GM12864 (cell line): ENCODE measurements around the gene LMO3.

ENCODE experiments used
- DNase-seq: peaks from one replicate; pipeline ENCODE4 v3.0.0-alpha.2; 2011; ENCODE audit warnings: low read depth
- H3K4me3 ChIP-seq: 2 replicates; pipeline ENCODE4 v1.5.1; 2011; ENCODE audit warnings: mild to moderate bottlenecking, low read depth, low read length, control low read depth
- TF ChIP-seq, protein P1 (sequence below): IDR thresholded peaks from 2 replicates; pipeline ENCODE4 v1.5.1; 2011; ENCODE audit warnings: low read depth, mild to moderate bottlenecking, moderate library complexity, low read length, control low read depth, inconsistent platforms; ENCODE audit errors: missing control alignments

Gene LMO3

DNA sequence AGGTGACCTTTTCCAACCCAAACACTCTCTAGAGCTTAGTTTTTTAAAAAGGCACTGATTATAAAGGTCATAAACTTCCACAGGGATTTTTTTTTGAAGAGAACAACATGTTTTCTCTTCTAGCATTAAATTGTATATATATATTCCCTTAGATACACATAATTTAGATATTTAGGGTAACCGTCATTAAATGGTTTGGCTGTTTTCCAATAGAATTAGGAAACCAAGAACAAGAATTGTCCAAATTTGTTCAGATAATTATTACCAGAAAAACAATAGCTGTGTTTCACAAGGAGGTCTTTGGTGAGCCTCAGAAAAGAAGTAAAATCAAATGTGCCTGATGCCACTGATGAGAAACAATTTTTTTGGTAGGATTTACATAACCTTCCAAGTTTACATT is 26.9 kb downstream of the LMO3 start:
- TF ChIP-seq, protein P1, sequence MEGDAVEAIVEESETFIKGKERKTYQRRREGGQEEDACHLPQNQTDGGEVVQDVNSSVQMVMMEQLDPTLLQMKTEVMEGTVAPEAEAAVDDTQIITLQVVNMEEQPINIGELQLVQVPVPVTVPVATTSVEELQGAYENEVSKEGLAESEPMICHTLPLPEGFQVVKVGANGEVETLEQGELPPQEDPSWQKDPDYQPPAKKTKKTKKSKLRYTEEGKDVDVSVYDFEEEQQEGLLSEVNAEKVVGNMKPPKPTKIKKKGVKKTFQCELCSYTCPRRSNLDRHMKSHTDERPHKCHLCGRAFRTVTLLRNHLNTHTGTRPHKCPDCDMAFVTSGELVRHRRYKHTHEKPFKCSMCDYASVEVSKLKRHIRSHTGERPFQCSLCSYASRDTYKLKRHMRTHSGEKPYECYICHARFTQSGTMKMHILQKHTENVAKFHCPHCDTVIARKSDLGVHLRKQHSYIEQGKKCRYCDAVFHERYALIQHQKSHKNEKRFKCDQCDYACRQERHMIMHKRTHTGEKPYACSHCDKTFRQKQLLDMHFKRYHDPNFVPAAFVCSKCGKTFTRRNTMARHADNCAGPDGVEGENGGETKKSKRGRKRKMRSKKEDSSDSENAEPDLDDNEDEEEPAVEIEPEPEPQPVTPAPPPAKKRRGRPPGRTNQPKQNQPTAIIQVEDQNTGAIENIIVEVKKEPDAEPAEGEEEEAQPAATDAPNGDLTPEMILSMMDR, result no peak
- DNase-seq, result no peak
- H3K4me3 ChIP-seq, result no peak overlapping the region

DNA sequence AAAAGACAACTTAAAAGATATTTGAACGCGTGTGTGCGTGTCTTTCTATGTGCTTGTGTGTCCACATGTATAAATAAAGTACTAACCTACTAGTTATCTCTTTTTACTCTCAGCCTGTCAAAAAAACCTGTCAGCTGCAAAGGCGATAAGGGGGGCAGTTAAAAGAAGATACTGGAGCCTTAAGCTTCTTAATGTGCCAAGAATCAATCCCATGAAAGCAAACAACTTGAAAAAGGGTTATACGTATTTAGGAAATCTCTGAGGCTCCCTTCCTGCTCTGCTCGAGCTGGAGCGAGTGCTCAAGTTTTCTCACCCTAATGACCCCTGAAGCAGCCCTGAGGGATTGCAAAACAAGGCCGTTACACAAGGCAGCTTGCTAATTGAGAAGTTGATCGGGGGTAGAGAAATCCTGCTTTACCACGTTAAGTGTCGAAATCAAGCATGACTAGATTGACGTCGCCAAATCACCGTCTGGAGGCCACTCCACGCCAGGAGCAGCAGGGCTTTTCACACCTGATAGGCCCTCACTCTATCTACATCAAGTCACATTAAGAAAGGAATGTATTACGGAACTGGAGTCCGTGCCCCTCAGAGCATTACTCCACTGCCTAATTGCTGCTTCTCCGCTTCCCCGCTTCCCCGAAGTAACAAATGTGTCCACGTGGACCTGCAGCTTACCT is 32.4 kb downstream of the LMO3 start:
- no peak for DNase-seq
- H3K4me3 ChIP-seq, result no peak overlapping the region
- TF ChIP-seq, protein P1, result no peak

DNA sequence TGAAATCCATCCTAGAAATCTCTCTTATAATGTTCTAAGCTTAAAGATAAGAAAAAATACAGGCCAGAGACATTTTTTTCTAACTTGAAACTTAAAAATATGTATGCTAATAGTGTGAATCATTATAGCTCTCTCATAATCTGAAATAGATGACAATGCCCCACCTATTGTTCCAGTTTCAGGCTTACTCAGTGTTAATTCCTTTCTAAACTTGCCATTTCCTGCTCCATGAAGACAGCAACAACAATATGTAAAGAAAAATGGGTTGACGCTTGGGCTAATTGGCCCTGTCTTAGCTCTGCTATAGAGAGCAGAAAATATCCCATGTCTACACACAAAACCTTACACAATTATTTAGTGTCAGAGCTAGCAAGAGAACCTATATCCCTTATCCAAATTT is 37.1 kb downstream of the LMO3 start:
- no peak for DNase-seq
- H3K4me3 ChIP-seq, result no peak overlapping the region
- TF ChIP-seq, protein P1, result no peak

DNA sequence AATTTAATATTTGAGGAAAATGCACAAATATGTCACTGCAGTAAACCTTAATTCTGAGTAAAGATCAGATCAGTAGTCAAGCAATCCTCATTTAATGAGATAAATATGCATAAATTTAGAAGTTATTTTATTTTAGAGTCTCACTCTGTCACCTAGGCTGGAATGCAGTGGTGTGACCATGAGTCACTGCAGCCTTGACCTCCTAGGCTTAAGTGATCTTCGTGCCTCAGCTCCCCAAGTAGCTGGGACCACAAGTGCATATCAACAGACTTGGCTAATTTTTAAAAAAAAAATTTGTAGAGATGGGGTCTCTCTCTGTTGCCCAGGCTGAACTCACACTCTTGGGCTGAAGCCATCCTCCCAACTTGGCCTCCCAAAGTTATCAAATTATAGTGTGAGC is 41.3 kb downstream of the LMO3 start:
- no peak for DNase-seq
- TF ChIP-seq, protein P1, result no peak
- H3K4me3 ChIP-seq, result no peak overlapping the region

DNA sequence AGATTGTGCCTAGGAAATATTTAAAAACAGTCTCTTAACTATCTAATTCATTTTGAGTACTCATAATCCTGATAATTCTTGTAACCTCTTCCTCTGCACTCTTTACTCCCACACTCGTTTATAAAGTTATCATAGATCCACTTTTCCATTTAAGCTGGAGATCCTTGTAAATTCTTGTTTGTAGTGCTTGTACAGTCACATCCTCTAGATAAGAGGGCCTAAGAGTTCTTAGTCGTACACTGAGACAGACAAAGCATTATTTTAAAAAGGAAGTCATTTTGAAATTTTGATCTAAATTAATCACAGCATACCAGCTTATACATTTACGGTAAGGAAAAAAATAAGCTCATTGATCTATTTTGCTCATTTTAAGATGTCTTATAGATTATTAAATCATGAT is 42.5 kb downstream of the LMO3 start:
- DNase-seq, result no peak
- H3K4me3 ChIP-seq, result no peak overlapping the region
- TF ChIP-seq, protein P1, result no peak

DNA sequence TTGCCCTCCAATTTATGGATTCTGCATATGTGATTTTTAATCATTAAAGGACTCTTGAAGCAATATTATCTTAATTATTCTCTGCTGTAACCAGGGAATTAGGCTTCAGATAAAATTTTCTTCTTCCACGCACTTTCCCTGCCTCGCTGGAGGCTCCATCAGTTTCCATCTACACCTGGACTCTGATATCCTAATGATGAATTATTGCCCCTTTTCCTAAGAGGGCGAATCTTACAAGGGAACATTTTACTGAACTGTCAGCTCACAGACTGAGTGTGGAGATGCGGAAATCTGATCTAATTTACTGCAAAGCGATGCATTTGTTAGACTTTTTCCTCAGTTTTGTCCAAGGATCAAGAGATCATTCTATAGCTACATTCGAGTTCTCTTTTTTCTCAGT is 43.0 kb downstream of the LMO3 start:
- TF ChIP-seq, protein P1, result no peak
- no peak for DNase-seq
- no peak overlapping the region for H3K4me3 ChIP-seq

DNA sequence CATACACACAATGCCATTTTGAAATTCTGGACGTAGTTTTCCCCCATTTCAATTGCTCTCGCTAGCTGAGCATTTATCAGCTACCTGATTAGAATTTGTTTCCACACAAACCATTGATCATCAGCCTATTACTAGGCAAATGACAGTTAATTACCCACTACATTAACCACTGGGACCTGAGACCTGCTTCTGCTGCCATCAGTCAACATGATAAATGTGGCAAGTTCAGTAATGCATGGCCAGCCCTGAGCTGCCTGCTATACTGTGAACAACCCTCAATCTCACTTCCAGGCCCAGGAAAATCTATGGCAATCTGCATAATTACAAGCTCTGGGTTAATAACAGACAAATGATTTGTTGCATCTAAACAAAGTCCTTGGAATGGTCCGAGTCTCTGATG is 43.5 kb downstream of the LMO3 start:
- TF ChIP-seq, protein P1, result no peak
- no peak for DNase-seq
- H3K4me3 ChIP-seq, result no peak overlapping the region
